ENCODE measurements around the gene DHRS7B.

DHRS7B gene

GRCh38 chr17:21176773-21177395 lies 50.1 kb downstream of the DHRS7B start:
- H3K4me3 ChIP-seq (ENCODE audit: low read depth, low read length) = no peak overlapping the region
- no peak for DNase-seq (ENCODE audit: low read depth)
- TF ChIP-seq MYC (IDR thresholded peaks at IDR 0.05; ENCODE audit: low read depth, low read length) (no peak), POLR2A (IDR thresholded peaks at IDR 0.05; ENCODE audit: extremely low read depth, insufficient read length) (no peak), MAX (IDR thresholded peaks at IDR 0.05; ENCODE audit: low read depth, low read length) (no peak), CTCF (IDR thresholded peaks at IDR 0.05; ENCODE audit: low read depth, low read length) (no peak)

GRCh38 chr17:21177401-21177800 lies 50.6 kb downstream of the DHRS7B start:
- DNase-seq (ENCODE audit: low read depth) = no peak
- no peak overlapping the region for H3K4me3 ChIP-seq (ENCODE audit: low read depth, low read length)
- TF ChIP-seq CTCF (IDR thresholded peaks at IDR 0.05; ENCODE audit: low read depth, low read length) = no peak
- TF ChIP-seq POLR2A (IDR thresholded peaks at IDR 0.05; ENCODE audit: extremely low read depth, insufficient read length) = no peak
- TF ChIP-seq MAX (IDR thresholded peaks at IDR 0.05; ENCODE audit: low read depth, low read length) = no peak
- TF ChIP-seq MYC (IDR thresholded peaks at IDR 0.05; ENCODE audit: low read depth, low read length) = no peak

- no peak overlapping the region for H3K4me3 ChIP-seq (ENCODE audit: low read depth, low read length)
- no peak for DNase-seq (ENCODE audit: low read depth)
- TF ChIP-seq MYC (IDR thresholded peaks at IDR 0.05; ENCODE audit: low read depth, low read length) = no peak
- TF ChIP-seq POLR2A (IDR thresholded peaks at IDR 0.05; ENCODE audit: extremely low read depth, insufficient read length) = no peak
- TF ChIP-seq MAX (IDR thresholded peaks at IDR 0.05; ENCODE audit: low read depth, low read length) = no peak
- no peak for TF ChIP-seq CTCF (IDR thresholded peaks at IDR 0.05; ENCODE audit: low read depth, low read length)
Measured at GRCh38 chr17:21177854-21178600, 51.3 kb downstream of the DHRS7B start.

- no peak overlapping the region for H3K4me3 ChIP-seq (ENCODE audit: low read depth, low read length)
- no peak for DNase-seq (ENCODE audit: low read depth)
- no peak for TF ChIP-seq POLR2A (IDR thresholded peaks at IDR 0.05; ENCODE audit: extremely low read depth, insufficient read length)
- TF ChIP-seq CTCF (IDR thresholded peaks at IDR 0.05; ENCODE audit: low read depth, low read length) = no peak
- TF ChIP-seq MYC (IDR thresholded peaks at IDR 0.05; ENCODE audit: low read depth, low read length) = no peak
- no peak for TF ChIP-seq MAX (IDR thresholded peaks at IDR 0.05; ENCODE audit: low read depth, low read length)
Measured at GRCh38 chr17:21183468-21183867, 56.7 kb downstream of the DHRS7B start.

- no peak overlapping the region for H3K4me3 ChIP-seq (ENCODE audit: low read depth, low read length)
- TF ChIP-seq POLR2A (IDR thresholded peaks at IDR 0.05; ENCODE audit: extremely low read depth, insufficient read length) = no peak
- no peak for DNase-seq (ENCODE audit: low read depth)
Measured at GRCh38 chr17:21184570-21184969, 57.8 kb downstream of the DHRS7B start.

- TF ChIP-seq MYC (IDR thresholded peaks at IDR 0.05; ENCODE audit: low read depth, low read length) (no peak), CTCF (IDR thresholded peaks at IDR 0.05; ENCODE audit: low read depth, low read length) (no peak), POLR2A (IDR thresholded peaks at IDR 0.05; ENCODE audit: extremely low read depth, insufficient read length) (no peak), MAX (IDR thresholded peaks at IDR 0.05; ENCODE audit: low read depth, low read length) (no peak)
- H3K4me3 ChIP-seq (ENCODE audit: low read depth, low read length) = no peak overlapping the region
- DNase-seq (ENCODE audit: low read depth) = no peak
Measured at GRCh38 chr17:21185061-21185460, 58.3 kb downstream of the DHRS7B start.
